ENCODE results near the gene ASZ1.

ASZ1 gene

GRCh38 chr7:117412946-117413559 is 14.2 kb downstream of the ASZ1 start:
- no peaks in the 10 kb centered on the region for H3K36me3 ChIP-seq (ENCODE audit: control insufficient read depth, low read length)
- H3K4me3 ChIP-seq (ENCODE audit: low read length) = no peak overlapping the region
- no peaks in the 10 kb centered on the region for H3K79me2 ChIP-seq (ENCODE audit: control insufficient read depth, low read length)
- H3K9me3 ChIP-seq (ENCODE audit: control insufficient read depth, insufficient read depth, low read length) = no peaks in the 10 kb centered on the region
- H3K4me1 ChIP-seq (ENCODE audit: control insufficient read depth, low read length) = no peaks in the 10 kb centered on the region
- H3K4me2 ChIP-seq (ENCODE audit: low read length) = no peak overlapping the region
- TF ChIP-seq EZH2phosphoT487 (IDR thresholded peaks at IDR 0.05; ENCODE audit: borderline replicate concordance, low read length) (no peak), CTCF (IDR thresholded peaks at IDR 0.05; ENCODE audit: low read depth, low read length, poor library complexity, severe bottlenecking) (no peak)
- H3K9me2 ChIP-seq (replicated peaks; ENCODE audit: control insufficient read depth, low read length) = no peaks in the 10 kb centered on the region
- no peaks in the 10 kb centered on the region for H3F3A ChIP-seq (ENCODE audit: control insufficient read depth, insufficient read depth)
- no peaks in the 10 kb centered on the region for H4K20me1 ChIP-seq (ENCODE audit: control insufficient read depth, insufficient read depth, low read depth, low read length)
- no peak overlapping the region for H3K27ac ChIP-seq (ENCODE audit: low read depth, low read length)
- no peaks in the 10 kb centered on the region for H3K27me3 ChIP-seq (ENCODE audit: control insufficient read depth, low read length)

- H3K4me3 ChIP-seq (ENCODE audit: low read length) = no peak overlapping the region
- H3K36me3 ChIP-seq (ENCODE audit: control insufficient read depth, low read length) = no peaks in the 10 kb centered on the region
- no peaks in the 10 kb centered on the region for H3F3A ChIP-seq (ENCODE audit: control insufficient read depth, insufficient read depth)
- no peaks in the 10 kb centered on the region for H3K4me1 ChIP-seq (ENCODE audit: control insufficient read depth, low read length)
- H3K4me2 ChIP-seq (ENCODE audit: low read length) = no peak overlapping the region
- H3K79me2 ChIP-seq (ENCODE audit: control insufficient read depth, low read length) = no peaks in the 10 kb centered on the region
- no peaks in the 10 kb centered on the region for H3K9me3 ChIP-seq (ENCODE audit: control insufficient read depth, insufficient read depth, low read length)
- 0 out of 2 replicates have a peak, but pooled peaks cover 4% of the 10 kb centered on the region for H3K27me3 ChIP-seq (ENCODE audit: control insufficient read depth, low read length)
- no peak for TF ChIP-seq CTCF (IDR thresholded peaks at IDR 0.05; ENCODE audit: low read depth, low read length, poor library complexity, severe bottlenecking)
- no peak for TF ChIP-seq EZH2phosphoT487 (IDR thresholded peaks at IDR 0.05; ENCODE audit: borderline replicate concordance, low read length)
- no peaks in the 10 kb centered on the region for H3K9me2 ChIP-seq (replicated peaks; ENCODE audit: control insufficient read depth, low read length)
- no peaks in the 10 kb centered on the region for H4K20me1 ChIP-seq (ENCODE audit: control insufficient read depth, insufficient read depth, low read depth, low read length)
- no peak overlapping the region for H3K27ac ChIP-seq (ENCODE audit: low read depth, low read length)
Observed at GRCh38 chr7:117412390-117412789, 14.9 kb downstream of the ASZ1 start.

- TF ChIP-seq EZH2phosphoT487 (IDR thresholded peaks at IDR 0.05; ENCODE audit: borderline replicate concordance, low read length) = no peak
- TF ChIP-seq CTCF (IDR thresholded peaks at IDR 0.05; ENCODE audit: low read depth, low read length, poor library complexity, severe bottlenecking) = no peak
- H3K9me3 ChIP-seq (ENCODE audit: control insufficient read depth, insufficient read depth, low read length) = no peaks in the 10 kb centered on the region
- no peak overlapping the region for H3K4me3 ChIP-seq (ENCODE audit: low read length)
- no peak overlapping the region for H3K27ac ChIP-seq (ENCODE audit: low read depth, low read length)
- no peaks in the 10 kb centered on the region for H3K4me1 ChIP-seq (ENCODE audit: control insufficient read depth, low read length)
- no peaks in the 10 kb centered on the region for H3K79me2 ChIP-seq (ENCODE audit: control insufficient read depth, low read length)
- H3K36me3 ChIP-seq (ENCODE audit: control insufficient read depth, low read length) = no peaks in the 10 kb centered on the region
- H3F3A ChIP-seq (ENCODE audit: control insufficient read depth, insufficient read depth) = no peaks in the 10 kb centered on the region
- H3K27me3 ChIP-seq (ENCODE audit: control insufficient read depth, low read length) = 0 out of 2 replicates have a peak, but pooled peaks cover 4% of the 10 kb centered on the region
- H4K20me1 ChIP-seq (ENCODE audit: control insufficient read depth, insufficient read depth, low read depth, low read length) = no peaks in the 10 kb centered on the region
- H3K4me2 ChIP-seq (ENCODE audit: low read length) = no peak overlapping the region
- H3K9me2 ChIP-seq (replicated peaks; ENCODE audit: control insufficient read depth, low read length) = no peaks in the 10 kb centered on the region
Observed at GRCh38 chr7:117411539-117411938, 15.8 kb downstream of the ASZ1 start.
